GM06990 (cell line): ENCODE data around the gene MAGI1.

Experiments used
- DNase-seq: peaks from one replicate; pipeline ENCODE4 v3.0.0-alpha.2; 2011; ENCODE audit not compliant: insufficient read length; ENCODE audit errors: extremely low read depth
- H3K27me3 ChIP-seq: replicated peaks from 2 replicates; pipeline ENCODE4 v1.6.0; 2011; ENCODE audit warnings: low read length; ENCODE audit not compliant: control insufficient read depth, insufficient read depth
- H3K36me3 ChIP-seq: 2 replicates; pipeline ENCODE4 v1.5.1; 2011; ENCODE audit warnings: low read length; ENCODE audit not compliant: control insufficient read depth, insufficient read depth
- H3K4me3 ChIP-seq: replicated peaks from 2 replicates; pipeline ENCODE4 v1.5.1; 2011; ENCODE audit warnings: low read depth, mild to moderate bottlenecking, control low read depth, low read length
- CTCF ChIP-seq: IDR thresholded peaks from 2 replicates; pipeline ENCODE4 v1.5.1; 2011; ENCODE audit warnings: low read length, control low read depth, mild to moderate bottlenecking, inconsistent platforms; ENCODE audit not compliant: insufficient read depth, poor library complexity, severe bottlenecking

Gene MAGI1

GRCh38 chr3:65672061-65672460 is 366.7 kb downstream of the MAGI1 start:
- TF ChIP-seq CTCF: no peak
- no peaks in the 10 kb centered on the region for H3K36me3 ChIP-seq

GRCh38 chr3:65671004-65671403 is 367.7 kb downstream of the MAGI1 start:
- Histone ChIP-seq H3K36me3 (no peaks in the 10 kb centered on the region), H3K27me3 (no peaks in the 10 kb centered on the region), H3K4me3 (no peak overlapping the region)
- no peak for DNase-seq
- no peak for TF ChIP-seq CTCF

More at GRCh38 chr3:65672061-65672460, 366.7 kb downstream of the MAGI1 start:
- DNase-seq: no peak
- Histone ChIP-seq H3K4me3 (no peak overlapping the region), H3K27me3 (no peaks in the 10 kb centered on the region)

- H3K4me3 ChIP-seq: no peak overlapping the region
- H3K27me3 ChIP-seq: no peaks in the 10 kb centered on the region
- H3K36me3 ChIP-seq: no peaks in the 10 kb centered on the region
- no peak for TF ChIP-seq CTCF
- DNase-seq: no peak
Observed at GRCh38 chr3:65669163-65669875, 369.4 kb downstream of the MAGI1 start.

- no peaks in the 10 kb centered on the region for H3K36me3 ChIP-seq
- TF ChIP-seq CTCF: no peak
- H3K4me3 ChIP-seq: no peak overlapping the region
- no peak for DNase-seq
- H3K27me3 ChIP-seq: no peaks in the 10 kb centered on the region
Observed at GRCh38 chr3:65667963-65668362, 370.8 kb downstream of the MAGI1 start.

GRCh38 chr3:65666448-65667091 is 372.1 kb downstream of the MAGI1 start:
- no peak overlapping the region for H3K4me3 ChIP-seq
- H3K36me3 ChIP-seq: no peaks in the 10 kb centered on the region
- no peaks in the 10 kb centered on the region for H3K27me3 ChIP-seq
- TF ChIP-seq CTCF: no peak
- no peak for DNase-seq
